LNCAP (cell line): Measurements from ENCODE around the gene ALG14.

Experiments
- CTCF ChIP-seq: fragments of 450-650 bp; IDR thresholded peaks from 2 replicates; pipeline ENCODE4 v1.5.1; 2017; ENCODE audit warnings: mild to moderate bottlenecking

The ALG14 gene

GRCh38 chr1:95067568-95067967 lies 5.2 kb downstream of the ALG14 start:
- no peak for TF ChIP-seq CTCF

GRCh38 chr1:95067062-95067461 lies 5.7 kb downstream of the ALG14 start:
- no peak for TF ChIP-seq CTCF

- TF ChIP-seq CTCF = no peak
Observed at GRCh38 chr1:95061445-95062006, 11.2 kb downstream of the ALG14 start.

- TF ChIP-seq CTCF = no peak
Observed at GRCh38 chr1:95058974-95059373, 13.8 kb downstream of the ALG14 start.

- TF ChIP-seq CTCF = no peak
Observed at GRCh38 chr1:95057351-95057750, 15.4 kb downstream of the ALG14 start.

- TF ChIP-seq CTCF = no peak
Observed at GRCh38 chr1:95049935-95050334, 22.8 kb downstream of the ALG14 start.

- no peak for TF ChIP-seq CTCF
Observed at GRCh38 chr1:95048317-95048716, 24.4 kb downstream of the ALG14 start.

GRCh38 chr1:95046359-95046758 lies 26.4 kb downstream of the ALG14 start:
- no peak for TF ChIP-seq CTCF
